GM19238 (cell line): ENCODE measurements around the gene CCNK.

Experiments used
- DNase-seq: peaks from one replicate; pipeline ENCODE4 v3.0.0; 2011; ENCODE audit warnings: low spot score; ENCODE audit not compliant: insufficient read length

Gene CCNK

GRCh38 chr14:99466758-99467157 is 14.5 kb upstream of the CCNK start:
- no peak for DNase-seq

- DNase-seq, result no peak
These were observed 13.7 kb upstream of the CCNK start for GRCh38 chr14:99467336-99468078.

- no peak for DNase-seq
These were observed 13.1 kb upstream of the CCNK start for GRCh38 chr14:99468081-99468480.

GRCh38 chr14:99468836-99469592 is 12.2 kb upstream of the CCNK start:
- no peak for DNase-seq

GRCh38 chr14:99471731-99472130 is 9.5 kb upstream of the CCNK start:
- no peak for DNase-seq

- no peak for DNase-seq
These were observed 8.3 kb upstream of the CCNK start for GRCh38 chr14:99472937-99473336.

GRCh38 chr14:99473458-99473857 is 7.8 kb upstream of the CCNK start:
- no peak for DNase-seq

GRCh38 chr14:99475179-99475578 is 6.0 kb upstream of the CCNK start:
- no peak for DNase-seq

GRCh38 chr14:99475660-99476059 is 5.5 kb upstream of the CCNK start:
- no peak for DNase-seq

GRCh38 chr14:99476864-99477263 is 4.3 kb upstream of the CCNK start:
- DNase-seq, result no peak

GRCh38 chr14:99478128-99478527 is 3.1 kb upstream of the CCNK start:
- DNase-seq, result no peak

GRCh38 chr14:99479160-99479905 is 1.9 kb upstream of the CCNK start:
- no peak for DNase-seq

GRCh38 chr14:99479906-99480869 is 1.0 kb upstream of the CCNK start, which contains the start of gene SETD3:
Gene SETD3 (minus strand): TSS chr14:99480859. CDS start chr14:99465805, 15,054 bp downstream.
- peak; percentile 24 for DNase-seq

- DNase-seq, result no peak
These were observed 513 bp downstream of the CCNK start for GRCh38 chr14:99481745-99482099.

GRCh38 chr14:99484106-99484505 is 2.9 kb downstream of the CCNK start:
- DNase-seq, result no peak

- no peak for DNase-seq
These were observed 16.1 kb downstream of the CCNK start for GRCh38 chr14:99497341-99497740.

- DNase-seq, result no peak
These were observed 16.7 kb downstream of the CCNK start for GRCh38 chr14:99497894-99498293.

- no peak for DNase-seq
These were observed 21.8 kb downstream of the CCNK start for GRCh38 chr14:99502989-99503421.

- DNase-seq, result no peak
These were observed 22.7 kb downstream of the CCNK start for GRCh38 chr14:99503848-99504453.

GRCh38 chr14:99505089-99505488 is 23.9 kb downstream of the CCNK start:
- no peak for DNase-seq
